T-cell (primary cell): ENCODE data around the gene PIGA. TPM values are rescaled to one million over a fixed set of nuclear protein-coding genes. Genes with fewer than 3 reads are reported as not detected.
"Not testable (repeated sequence)": the region's sequence is repeated elsewhere in the genome, so short reads cannot be mapped to it uniquely, and the experiment has no call there.

Source experiments
- ATAC-seq, 4 experiments: fragments of 200-7000 bp in 3 of 4; fragments of 150-1000 bp in 1 of 4; cut with Tn5 transposase; replicated peaks in 1 of 4; 1 replicate in 3 of 4; 2 replicates in 1 of 4; pipeline ENCODE4 v1.10.0; 2021; ENCODE audit warnings: moderate library complexity in 3 of 4, mild to moderate bottlenecking in 2 of 4, moderate number of reproducible peaks in 1 of 4
- CTCF ChIA-PET, 2 donors: fragments of 300-600 bp; sonication (Branson Sonifier 250); formaldehyde crosslinking; loops; one replicate each; lab custom pipeline; 2022; ENCODE audit warnings: antibody characterized with exemption in 2 of 2; lab: Charles Lee
- POLR2A ChIA-PET, 2 donors: fragments of 300-600 bp; sonication (Branson Sonifier 250); formaldehyde crosslinking; loops; one replicate each; lab custom pipeline; 2022; ENCODE audit warnings: antibody characterized with exemption in 2 of 2; lab: Charles Lee
- DNase-seq, 35 experiments: peaks; one replicate each; pipeline versions ENCODE4 v3.0.0 to v3.0.0-alpha.2; 2013 to 2023
- H3K27ac ChIP-seq: one replicate; pipeline ENCODE4 v1.5.1; 2013; ENCODE audit warnings: low read length
- H3K27me3 ChIP-seq, 2 experiments: replicated peaks in 1 of 2; 1 replicate in 1 of 2; 2 replicates in 1 of 2; pipeline versions ENCODE4 v1.6.1 to v1.7.0; 2013; ENCODE audit warnings: low read length in 1 of 2, mixed read lengths in 1 of 2; ENCODE audit not compliant: control insufficient read depth in 2 of 2, insufficient read depth in 2 of 2; ENCODE audit errors: extremely low read depth in 1 of 2
- H3K36me3 ChIP-seq, 2 donors: 1 replicate in 1 of 2; 2 replicates in 1 of 2; pipeline versions ENCODE4 v1.6.1 to v1.7.0; 2013; ENCODE audit warnings: low read length in 1 of 2; ENCODE audit not compliant: control insufficient read depth in 2 of 2, insufficient read depth in 1 of 2; ENCODE audit errors: extremely low read depth in 1 of 2
- H3K4me1 ChIP-seq, 2 experiments: 1 replicate in 1 of 2; 2 replicates in 1 of 2; pipeline versions ENCODE4 v1.6.1 to v1.7.0; 2013; ENCODE audit warnings: low read length in 2 of 2, mixed read lengths in 1 of 2; ENCODE audit not compliant: insufficient read depth in 2 of 2, control insufficient read depth in 1 of 2; ENCODE audit errors: extremely low read depth in 1 of 2
- H3K4me3 ChIP-seq, 2 donors: 1 replicate in 1 of 2; 2 replicates in 1 of 2; pipeline versions ENCODE4 v1.5.1 to v1.7.0; 2013; ENCODE audit warnings: mild to moderate bottlenecking in 2 of 2, low read length in 1 of 2, moderate library complexity in 1 of 2; ENCODE audit not compliant: control insufficient read depth in 1 of 2; ENCODE audit errors: extremely low read depth in 1 of 2
- H3K9me3 ChIP-seq: 2 replicates; pipeline ENCODE4 v1.7.0; 2013
- H3K27ac Mint-ChIP-seq, 2 donors: one replicate each; pipeline ENCODE4 v1.8.0; 2020 to 2021; ENCODE audit warnings: mild to moderate bottlenecking in 2 of 2, mixed read lengths in 2 of 2
- H3K27me3 Mint-ChIP-seq, 2 donors: one replicate each; pipeline ENCODE4 v1.8.0; 2021 to 2022; ENCODE audit warnings: mixed read lengths in 2 of 2
- H3K36me3 Mint-ChIP-seq: one replicate; pipeline ENCODE4 v1.8.0; 2021; ENCODE audit warnings: mixed read lengths
- H3K4me1 Mint-ChIP-seq, 3 donors: one replicate each; pipeline ENCODE4 v1.8.0; 2020 to 2022; ENCODE audit warnings: mixed read lengths in 3 of 3, mild to moderate bottlenecking in 1 of 3
- H3K4me3 Mint-ChIP-seq, 3 donors: one replicate each; pipeline ENCODE4 v1.8.0; 2020 to 2022; ENCODE audit warnings: mild to moderate bottlenecking in 3 of 3, mixed read lengths in 3 of 3, moderate library complexity in 3 of 3
- H3K9me3 Mint-ChIP-seq, 3 donors: one replicate each; pipeline ENCODE4 v1.8.0; 2020 to 2022; ENCODE audit warnings: mixed read lengths in 3 of 3
- WGBS: methylation state at CpG from one replicate; pipeline ENCODE4 v1.1.5; 2013; ENCODE audit warnings: missing lambda C conversion rate; ENCODE audit not compliant: insufficient coverage; 5-methylcytosine and 5-hydroxymethylcytosine counted together
- total RNA-seq, 35 experiments: library from RNA in 6 of 35; stranded (reverse) in 6 of 35; fragments of 120-200 nt in 1 of 35; gene quantifications; one replicate each; pipeline versions ENCODE4 v1.2.1 to v1.2.4 and lab custom pipeline; 2013 to 2026

PIGA gene
- total RNA-seq, 5 donors from 2014 or later (not counting 1 experiment from before 2014, with no cell fraction given): 15.9 to 95.0 (median 22.6) TPM

DNA sequence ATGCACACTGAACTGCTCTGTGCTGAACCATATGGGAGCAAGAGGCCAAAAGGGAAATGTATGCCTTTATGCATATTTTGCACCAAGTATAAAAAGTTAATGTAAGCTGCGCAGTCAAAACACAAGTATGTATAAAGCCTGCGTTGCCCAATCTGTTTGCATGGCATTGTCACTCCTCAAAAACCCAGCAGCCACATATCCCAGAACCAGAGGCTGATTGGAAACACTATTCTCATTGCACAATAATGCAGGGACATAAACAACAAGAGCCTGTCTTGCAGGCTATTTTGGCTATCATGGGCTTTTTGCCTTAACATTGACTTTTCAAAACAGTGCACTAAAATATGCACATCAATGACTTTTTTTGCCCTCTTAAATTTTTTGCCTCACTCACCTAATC is 60.4 kb downstream of the PIGA start:
- WGBS: no CpG with 5 or more reads among the region's 2 CpGs
- no peak overlapping the region for H3K4me3 Mint-ChIP-seq
- Histone ChIP-seq H3K4me3 (no peak overlapping the region), H3K9me3 (no peaks in the 10 kb centered on the region), H3K27me3 (no peaks in the 10 kb centered on the region), H3K4me1 (peaks cover 0 to under 1% of the 10 kb centered on the region in 2 experiments), H3K36me3 (no peaks in the 10 kb centered on the region), H3K27ac (no peak overlapping the region)
- POLR2A ChIA-PET: no interaction called here
- no peak for ATAC-seq
- peaks cover 2 to 10% of the 10 kb centered on the region in 2 donors for H3K27me3 Mint-ChIP-seq
- H3K9me3 Mint-ChIP-seq: no peaks in the 10 kb centered on the region
- peaks cover 5% of the 10 kb centered on the region in 3 donors for H3K4me1 Mint-ChIP-seq
- no peak for DNase-seq
- H3K27ac Mint-ChIP-seq: no peak overlapping the region
- no peaks in the 10 kb centered on the region for H3K36me3 Mint-ChIP-seq
- CTCF ChIA-PET: no interaction called here

DNA sequence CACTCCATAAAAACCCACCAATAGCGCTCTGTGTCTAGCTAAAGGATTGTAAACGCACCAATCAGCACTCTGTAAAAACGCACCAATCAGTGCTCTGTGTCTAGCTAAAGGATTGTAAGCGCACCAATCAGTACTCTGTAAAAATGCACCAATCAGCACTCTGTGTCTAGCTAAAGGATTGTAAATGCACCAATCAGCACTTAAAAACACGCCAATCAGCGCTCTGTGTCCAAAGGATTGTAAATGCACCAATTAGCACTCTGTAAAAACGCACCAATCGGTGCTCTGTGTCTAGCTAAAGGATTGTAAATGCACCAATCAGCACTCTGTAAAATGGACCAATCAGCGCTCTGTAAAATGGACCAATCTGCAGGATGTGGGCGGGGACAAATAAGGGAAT is 62.0 kb downstream of the PIGA start:
- H3K27me3 ChIP-seq, H3K27ac Mint-ChIP-seq, H3K36me3 Mint-ChIP-seq, H3K9me3 ChIP-seq, DNase-seq, CTCF ChIA-PET, H3K4me3 Mint-ChIP-seq, H3K9me3 Mint-ChIP-seq, H3K36me3 ChIP-seq, POLR2A ChIA-PET, H3K4me3 ChIP-seq, H3K27me3 Mint-ChIP-seq, H3K4me1 ChIP-seq, ATAC-seq, H3K27ac ChIP-seq: not testable (repeated sequence)
- WGBS: 78% methylated on average over 4 of the region's 10 CpGs
- H3K4me1 Mint-ChIP-seq: peaks cover 10 to 13% (median 11%) of the 10 kb centered on the region in 3 donors

DNA sequence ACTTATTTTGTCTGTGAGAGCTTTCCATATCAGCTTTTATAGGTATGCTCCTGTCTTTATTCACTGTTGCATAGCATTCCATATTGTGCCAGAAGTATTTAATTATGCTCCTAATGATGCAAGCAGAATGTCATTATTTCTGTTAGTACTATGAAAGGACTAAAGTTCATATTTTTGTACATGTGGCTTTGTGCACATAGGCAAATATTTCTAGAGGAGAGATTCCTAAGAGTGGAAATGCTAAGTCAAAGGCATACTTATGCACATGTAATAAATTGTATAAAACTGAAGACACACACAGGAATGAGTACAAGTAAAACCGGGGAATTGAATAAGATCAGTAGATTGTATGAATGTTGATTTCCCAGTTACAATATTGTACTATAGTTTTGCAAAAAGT is 63.6 kb downstream of the PIGA start:
- Histone ChIP-seq H3K27ac (no peak overlapping the region), H3K9me3 (no peaks in the 10 kb centered on the region), H3K36me3 (no peaks in the 10 kb centered on the region), H3K27me3 (no peaks in the 10 kb centered on the region), H3K4me3 (no peak overlapping the region), H3K4me1 (peaks cover 3 to 6% of the 10 kb centered on the region in 2 experiments)
- no peak for ATAC-seq
- ChIA-PET CTCF (no interaction called here), POLR2A (no interaction called here)
- Mint-ChIP-seq H3K36me3 (no peaks in the 10 kb centered on the region), H3K4me3 (no peak overlapping the region), H3K27ac (no peak overlapping the region), H3K27me3 (peaks cover 2 to 3% of the 10 kb centered on the region in 2 donors), H3K4me1 (peaks cover 10 to 13% (median 11%) of the 10 kb centered on the region in 3 donors), H3K9me3 (no peaks in the 10 kb centered on the region)
- no CpG with 5 or more reads among the region's 1 CpG for WGBS
- DNase-seq: no peak

DNA sequence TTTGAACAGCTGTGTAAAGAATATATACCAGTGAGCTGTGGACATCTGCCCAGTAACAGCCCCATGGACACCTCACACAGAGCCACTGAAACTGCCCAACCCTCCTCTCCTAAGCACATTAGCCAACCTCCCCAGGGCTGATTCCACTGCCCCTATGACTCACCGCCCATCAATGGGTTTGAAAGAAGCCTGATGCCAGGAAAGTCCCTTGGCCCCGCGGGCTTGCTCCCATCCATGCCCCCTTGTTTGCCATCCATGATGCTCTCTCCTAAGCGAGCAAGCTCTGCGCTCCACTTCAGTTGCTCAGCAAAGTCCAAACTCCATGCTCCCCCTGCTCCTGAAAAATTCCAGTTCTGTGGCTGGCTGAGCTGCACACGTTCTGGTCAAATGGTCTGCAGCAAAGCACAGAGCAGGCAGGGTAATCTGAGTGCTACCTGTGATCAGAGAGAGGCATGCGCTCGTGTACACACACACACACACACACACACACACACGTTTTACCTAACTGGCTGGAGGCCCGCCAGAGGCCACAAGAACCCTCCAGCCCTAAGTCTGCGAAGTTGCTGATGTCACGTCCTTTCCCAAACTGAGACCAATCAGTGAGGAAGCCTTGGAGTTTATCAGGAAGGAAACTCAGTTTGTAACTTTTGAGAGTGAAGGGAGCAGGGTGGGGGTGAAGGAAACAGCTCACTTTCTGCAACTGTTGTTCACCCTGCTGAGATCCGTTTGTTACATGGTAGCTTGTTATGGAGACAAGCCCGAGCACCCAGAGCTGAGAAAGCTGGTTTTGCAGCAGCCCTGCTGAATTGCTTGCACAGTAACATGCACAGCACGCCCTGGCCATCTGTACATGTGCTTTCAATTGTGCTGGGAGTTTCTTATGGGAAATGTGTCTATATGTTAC is 65.5 kb downstream of the PIGA start, which contains the start of gene ASB9:
Gene ASB9, minus strand, starts transcription at position 466 of the 904 bp plus-strand sequence. Its CDS starts 209 bp downstream, at position 257.
- POLR2A ChIA-PET: no interaction called here
- Mint-ChIP-seq H3K4me1 (peaks cover 10 to 13% (median 11%) of the 10 kb centered on the region in 3 donors), H3K4me3 (peak within 1 kb of the TSS; percentile 60 to 67 (median 65)), H3K27ac (peak within 1 kb of the TSS; percentile 88 to 91), H3K27me3 (peaks cover 0 to 5% of the 10 kb centered on the region in 2 donors), H3K9me3 (no peaks in the 10 kb centered on the region), H3K36me3 (no peaks in the 10 kb centered on the region)
- H3K4me3 ChIP-seq: no peak within 1 kb of the TSS
- no peaks in the 10 kb centered on the region for H3K36me3 ChIP-seq
- H3K9me3 ChIP-seq: no peaks in the 10 kb centered on the region
- ATAC-seq: peak in 3 of 4 experiments; percentile 51 to 88 (median 71)
- DNase-seq: peak in 26 of 35 experiments; percentile 1 to 42 (median 8)
- 9% methylated on average over 4 of the region's 15 CpGs for WGBS
- no peak within 1 kb of the TSS for H3K27ac ChIP-seq
- no peaks in the 10 kb centered on the region for H3K27me3 ChIP-seq
- peaks cover 3 to 6% of the 10 kb centered on the region in 2 experiments for H3K4me1 ChIP-seq
- CTCF ChIA-PET: no interaction called here

Other genes with a start within 250 kb of the PIGA start
- 1 to 10 TPM in 1 of 5 donors, under 1 TPM in 3, not detected in 1; 0.23 to 1.3 (median 0.46) TPM for gene ASB9, start 65.4 kb downstream of the PIGA start, total RNA-seq
- gene ASB11, start 19.9 kb downstream of the PIGA start, total RNA-seq: not detected
- gene VEGFD, start 48.9 kb upstream of the PIGA start, total RNA-seq: not detected
- under 1 TPM in 1 of 5 donors, not detected in 4; 0.51 TPM for gene PIR, start 157.8 kb upstream of the PIGA start, total RNA-seq
- not detected for gene BMX, start 165.3 kb upstream of the PIGA start, total RNA-seq